GM20000 (cell line): ENCODE results near the gene DUSP16.
"Not testable (repeated sequence)": the region's sequence is repeated elsewhere in the genome, so short reads cannot be mapped to it uniquely, and the experiment has no call there.

Experiments used
- DNase-seq: peaks from one replicate; pipeline ENCODE4 v3.0.0; 2012; ENCODE audit warnings: low spot score
- CTCF ChIP-seq: IDR thresholded peaks from 2 replicates; pipeline ENCODE4 v1.5.1; 2012; ENCODE audit warnings: mild to moderate bottlenecking, control low read depth; ENCODE audit errors: extremely low read depth, missing control alignments

DUSP16 gene

GRCh38 chr12:12506496-12506890, 56.2 kb downstream of the DUSP16 start:
- no peak for TF ChIP-seq CTCF
- DNase-seq, result no peak

GRCh38 chr12:12505544-12506495, 56.8 kb downstream of the DUSP16 start:
- peak; percentile 76 for DNase-seq
- TF ChIP-seq CTCF, result no peak

- DNase-seq, result no peak
- TF ChIP-seq CTCF, result no peak
These were observed 59.1 kb downstream of the DUSP16 start for GRCh38 chr12:12503384-12504078.

GRCh38 chr12:12502815-12503151, 59.9 kb downstream of the DUSP16 start:
- DNase-seq, result no peak
- no peak for TF ChIP-seq CTCF

- DNase-seq, result not testable (repeated sequence)
These were observed 60.4 kb downstream of the DUSP16 start for GRCh38 chr12:12502130-12502814.

GRCh38 chr12:12501121-12501520, 61.5 kb downstream of the DUSP16 start:
- TF ChIP-seq CTCF, result no peak
- DNase-seq, result no peak

- DNase-seq, result no peak
- TF ChIP-seq CTCF, result no peak
These were observed 62.6 kb downstream of the DUSP16 start for GRCh38 chr12:12499909-12500604.
